ENCODE data around the gene CYP27B1.

Gene CYP27B1

GRCh38 chr12:57781801-57782200, 14.9 kb upstream of the CYP27B1 start:
- DNase-seq (ENCODE audit: extremely low spot score): no peak
- POLR2A ChIA-PET: interaction anchor here (0.5 kb wide), 1 partner anchor 165 kb away, joined by 7 read pairs; no protein-coding TSS in a partner anchor
- no peak for TF ChIP-seq CTCF (IDR thresholded peaks at IDR 0.05; ENCODE audit: control extremely low read depth, extremely low read depth, low read depth, missing control alignments)
- CTCF ChIA-PET: interaction anchor here (1.0 to 11.8 kb wide), 9 partner anchors 8 to 124 kb away, joined by 4 to 85 read pairs (median 12); partner anchors contain the start of genes EEF1AKMT3 and METTL1

- DNase-seq (ENCODE audit: extremely low spot score): no peak
- no peak for TF ChIP-seq CTCF (IDR thresholded peaks at IDR 0.05; ENCODE audit: control extremely low read depth, extremely low read depth, low read depth, missing control alignments)
- CTCF ChIA-PET: interaction anchor here (1.0 to 11.8 kb wide), 9 partner anchors 8 to 124 kb away, joined by 4 to 85 read pairs (median 12); partner anchors contain the start of genes EEF1AKMT3 and METTL1
- POLR2A ChIA-PET: interaction anchor here (0.5 kb wide), 1 partner anchor 165 kb away, joined by 7 read pairs; no protein-coding TSS in a partner anchor
These were observed 14.4 kb upstream of the CYP27B1 start for GRCh38 chr12:57781244-57781643.

- CTCF ChIA-PET: interaction anchor here (1.1 to 11.8 kb wide), 9 partner anchors 14 to 125 kb away, joined by 3 to 85 read pairs (median 7); no protein-coding TSS in a partner anchor
- no peak for DNase-seq (ENCODE audit: extremely low spot score)
- POLR2A ChIA-PET: no interaction called here
- TF ChIP-seq CTCF (IDR thresholded peaks at IDR 0.05; ENCODE audit: control extremely low read depth, extremely low read depth, low read depth, missing control alignments): no peak
These were observed 13.5 kb upstream of the CYP27B1 start for GRCh38 chr12:57780284-57780897.

GRCh38 chr12:57779736-57780135, 12.9 kb upstream of the CYP27B1 start:
- CTCF ChIA-PET: interaction anchor here (1.1 to 11.8 kb wide), 7 partner anchors 15 to 126 kb away, joined by 3 to 85 read pairs (median 12); no protein-coding TSS in a partner anchor
- POLR2A ChIA-PET: no interaction called here
- TF ChIP-seq CTCF (IDR thresholded peaks at IDR 0.05; ENCODE audit: control extremely low read depth, extremely low read depth, low read depth, missing control alignments): no peak
- no peak for DNase-seq (ENCODE audit: extremely low spot score)

GRCh38 chr12:57777911-57778310, 11.0 kb upstream of the CYP27B1 start:
- no peak for DNase-seq (ENCODE audit: extremely low spot score)
- ChIA-PET CTCF (interaction anchor here (0.9 to 7.3 kb wide), 4 partner anchors 11 to 127 kb away, joined by 4 to 53 read pairs (median 8); no protein-coding TSS in a partner anchor), POLR2A (no interaction called here)
- no peak for TF ChIP-seq CTCF (IDR thresholded peaks at IDR 0.05; ENCODE audit: control extremely low read depth, extremely low read depth, low read depth, missing control alignments)

- ChIA-PET CTCF (interaction anchor here (0.7 to 1.3 kb wide), 2 partner anchors 18 to 20 kb away, joined by 3 read pairs; no protein-coding TSS in a partner anchor), POLR2A (no interaction called here)
- no peak for DNase-seq (ENCODE audit: extremely low spot score)
- no peak for TF ChIP-seq CTCF (IDR thresholded peaks at IDR 0.05; ENCODE audit: control extremely low read depth, extremely low read depth, low read depth, missing control alignments)
These were observed 10.5 kb upstream of the CYP27B1 start for GRCh38 chr12:57777367-57777766.
